ENCODE measurements around the gene RABL2A. TPM values are rescaled to one million over a fixed set of nuclear protein-coding genes. Genes with fewer than 3 reads are reported as not detected.
"Not testable (repeated sequence)": the region's sequence is repeated elsewhere in the genome, so short reads cannot be mapped to it uniquely, and the experiment has no call there.

Gene RABL2A
- 10 to 100 TPM; 14.9 to 18.8 TPM for total RNA-seq
- 4.8 to 6.8 reads per million in 2 donors for total RNA-seq

DNA sequence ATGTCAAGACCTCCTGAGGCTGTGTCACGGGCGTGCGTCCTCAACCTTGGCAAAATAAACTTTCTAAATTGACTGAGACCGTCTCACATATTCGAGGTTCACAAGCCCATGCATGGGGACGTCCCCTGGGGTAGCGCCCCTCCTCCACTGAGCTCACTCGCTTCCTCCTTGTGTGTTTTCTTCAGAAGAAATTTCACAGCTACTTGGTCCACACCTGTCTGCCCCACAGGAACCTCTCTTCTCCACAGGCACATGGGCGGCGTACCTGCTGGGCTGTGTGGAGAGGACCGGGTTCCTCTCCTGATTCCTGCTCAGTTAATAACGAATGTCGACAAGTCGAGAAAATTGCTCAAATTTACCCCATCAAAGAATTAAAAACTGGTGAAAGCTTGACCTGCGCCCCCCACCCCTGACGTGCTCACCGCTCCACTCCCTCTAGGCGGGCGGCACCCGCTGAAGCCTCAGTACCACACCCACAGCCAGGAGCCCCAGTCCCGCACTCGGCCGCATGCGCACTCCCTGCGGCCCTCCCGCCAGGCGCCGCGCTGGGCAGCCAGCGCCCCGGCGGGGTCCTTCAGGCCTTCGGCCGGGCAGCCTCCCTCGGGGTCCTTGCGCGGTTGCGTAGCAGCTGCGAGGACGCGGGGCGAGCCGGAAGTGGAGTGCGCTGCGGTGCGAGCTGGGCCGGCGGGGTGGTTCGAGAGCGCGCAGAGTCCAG, at the start of gene RABL2A:
Gene RABL2A, plus strand, starts transcription at position 651 of the 715 bp plus-strand sequence. CDS start 1,341 bp downstream, outside the sequence.
- peak; percentile 98 for ATAC-seq
- not testable (repeated sequence) for H3K27me3 Mint-ChIP-seq; H3K4me1 Mint-ChIP-seq; H3K9me3 ChIP-seq (ENCODE audit: control insufficient read depth, low read length, poor library complexity, severe bottlenecking); H3K36me3 Mint-ChIP-seq (ENCODE audit: low read depth)
- peak within 1 kb of the TSS; percentile 93 for H3K27ac Mint-ChIP-seq
- peak; percentile 74 to 82 (median 81) for DNase-seq
- H3K4me3 Mint-ChIP-seq, result peak within 1 kb of the TSS; percentile 85

DNA sequence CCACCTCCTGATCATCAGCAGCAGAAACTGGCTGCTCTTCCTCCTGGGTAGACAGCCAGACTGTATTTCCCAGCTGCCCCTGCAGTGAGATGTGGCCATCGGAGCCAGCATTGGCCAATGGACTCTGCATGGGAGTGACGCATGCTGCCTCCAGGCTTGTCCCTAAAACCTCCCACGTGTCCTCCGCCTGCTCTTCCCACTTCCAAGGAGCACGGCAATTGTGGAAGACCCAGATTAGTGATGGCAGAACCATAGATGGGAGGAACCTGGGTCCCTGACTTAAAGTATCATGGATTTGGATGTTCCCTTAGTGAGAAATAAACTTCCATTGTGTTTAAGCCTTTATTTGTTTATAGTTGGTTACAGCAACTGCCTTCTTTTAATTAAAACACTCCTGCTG, 48.6 kb upstream of the RABL2A start:
- DNase-seq; H3K36me3 Mint-ChIP-seq (ENCODE audit: low read depth): not testable (repeated sequence)
- peaks cover 13% of the 10 kb centered on the region for H3K4me1 Mint-ChIP-seq

DNA sequence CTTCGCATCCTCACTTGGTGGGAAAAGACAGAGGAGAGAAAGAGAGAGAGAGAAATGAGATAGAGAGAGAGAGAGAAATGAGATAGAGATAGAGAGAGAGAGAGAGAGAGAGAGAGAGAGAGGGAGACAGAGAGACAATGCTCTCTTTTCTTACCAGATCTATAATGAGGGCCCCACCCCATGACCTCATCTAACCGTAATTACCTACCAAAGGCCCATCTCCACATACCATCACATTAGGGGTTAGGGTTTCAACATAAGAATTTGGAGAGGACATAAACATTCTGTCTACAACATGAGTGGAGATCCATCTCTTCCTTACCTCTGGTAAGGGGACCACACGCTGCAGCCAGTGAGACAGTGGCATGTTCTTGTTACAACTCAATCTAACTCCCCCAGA, 44.6 kb upstream of the RABL2A start:
- not testable (repeated sequence) for H3K27me3 Mint-ChIP-seq; H3K36me3 Mint-ChIP-seq (ENCODE audit: low read depth); H3K27ac Mint-ChIP-seq; DNase-seq; ATAC-seq; H3K9me3 ChIP-seq (ENCODE audit: control insufficient read depth, low read length, poor library complexity, severe bottlenecking)
- Mint-ChIP-seq H3K4me1 (peaks cover 16% of the 10 kb centered on the region), H3K4me3 (peak overlapping the region; percentile 82)

More for the DNA sequence above, 48.6 kb upstream of the RABL2A start:
- not testable (repeated sequence) for H3K9me3 ChIP-seq (ENCODE audit: control insufficient read depth, low read length, poor library complexity, severe bottlenecking); H3K4me3 Mint-ChIP-seq; ATAC-seq; H3K27ac Mint-ChIP-seq
- H3K27me3 Mint-ChIP-seq, result peaks cover 13% of the 10 kb centered on the region

DNA sequence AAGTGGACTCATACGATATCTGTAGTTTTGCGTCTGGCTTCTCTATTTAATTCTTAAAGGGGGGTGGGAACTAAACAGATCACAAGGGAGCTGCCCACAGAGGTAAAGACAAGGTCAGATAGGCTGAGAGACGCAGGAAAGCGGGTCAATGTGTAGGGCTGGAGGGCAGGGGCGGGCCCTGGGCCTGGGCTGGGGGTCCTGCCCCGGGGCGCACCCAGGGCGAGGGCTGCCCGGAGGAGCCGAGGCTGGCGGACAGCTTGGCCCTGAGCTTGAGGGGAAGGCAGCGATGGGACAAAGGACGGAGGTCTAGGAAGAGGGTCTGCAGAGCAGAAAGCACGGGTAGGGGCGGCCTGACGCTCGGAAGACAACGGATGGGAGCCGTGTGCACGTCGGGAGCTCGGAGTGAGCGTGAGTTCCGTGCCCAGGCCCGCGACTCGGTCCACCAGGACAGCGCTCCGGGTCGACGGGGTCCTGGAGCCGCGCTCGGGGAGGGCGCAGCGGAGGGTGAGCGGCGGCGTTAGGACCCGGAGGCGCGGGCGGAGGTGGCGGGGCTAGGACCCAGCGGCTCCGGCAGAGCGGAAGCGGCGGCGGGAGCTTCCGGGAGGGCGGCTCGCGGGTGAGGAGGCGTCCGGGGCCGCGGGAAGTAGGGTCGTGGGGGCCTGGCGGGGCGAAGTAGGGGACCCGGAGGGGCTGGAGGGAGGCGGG, 43.4 kb upstream of the RABL2A start:
- Mint-ChIP-seq H3K27ac (peak overlapping the region; percentile 56), H3K4me3 (peak overlapping the region; percentile 87), H3K4me1 (peaks cover 16% of the 10 kb centered on the region)
- H3K9me3 ChIP-seq (ENCODE audit: control insufficient read depth, low read length, poor library complexity, severe bottlenecking); H3K27me3 Mint-ChIP-seq; H3K36me3 Mint-ChIP-seq (ENCODE audit: low read depth): not testable (repeated sequence)
- DNase-seq (peak; percentile 65 to 74 (median 73)), ATAC-seq (peak; percentile 54)

DNA sequence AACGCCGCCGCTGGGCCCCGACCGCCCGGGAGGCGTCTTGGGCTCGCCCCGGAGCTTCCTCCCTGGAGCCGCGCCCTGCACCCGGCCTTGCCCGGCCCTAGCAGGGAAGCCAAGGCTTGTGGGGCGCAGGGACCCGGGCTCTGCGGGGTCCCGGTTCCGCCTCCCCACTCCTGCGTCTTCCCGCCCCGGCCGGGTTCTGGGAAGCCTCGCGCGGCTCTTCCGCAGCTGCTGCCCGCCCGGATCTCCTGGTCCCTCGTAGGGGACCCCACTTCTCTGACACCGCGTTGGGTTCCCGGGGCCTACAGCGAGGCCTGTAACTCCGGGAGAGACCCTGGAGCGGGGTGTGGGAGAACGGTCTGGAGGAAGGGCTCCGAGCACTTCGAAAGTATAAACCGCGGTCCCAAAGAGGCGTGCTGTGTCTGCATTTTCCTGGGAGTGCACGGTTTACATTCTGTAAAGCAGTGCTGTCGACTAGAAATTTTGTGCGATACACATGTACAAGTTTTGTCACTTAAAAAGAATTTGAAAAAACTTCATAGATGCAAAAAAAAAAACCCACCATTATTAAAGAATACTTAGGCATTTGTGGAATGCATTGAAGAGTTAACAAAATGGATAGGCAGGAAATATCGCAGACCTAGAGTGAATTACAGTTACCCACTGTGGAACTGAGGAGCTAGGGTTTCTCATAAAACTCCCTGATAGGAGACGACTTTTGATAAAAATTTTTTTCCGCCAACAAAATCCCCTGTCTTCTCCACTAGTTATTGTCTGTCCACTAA, 42.6 kb upstream of the RABL2A start:
- peak overlapping the region; percentile 67 for H3K4me3 Mint-ChIP-seq
- H3K36me3 Mint-ChIP-seq (ENCODE audit: low read depth); H3K9me3 ChIP-seq (ENCODE audit: control insufficient read depth, low read length, poor library complexity, severe bottlenecking); DNase-seq; ATAC-seq; H3K27me3 Mint-ChIP-seq: not testable (repeated sequence)
- H3K27ac Mint-ChIP-seq, result peak overlapping the region; percentile 16
- peaks cover 19% of the 10 kb centered on the region for H3K4me1 Mint-ChIP-seq

DNA sequence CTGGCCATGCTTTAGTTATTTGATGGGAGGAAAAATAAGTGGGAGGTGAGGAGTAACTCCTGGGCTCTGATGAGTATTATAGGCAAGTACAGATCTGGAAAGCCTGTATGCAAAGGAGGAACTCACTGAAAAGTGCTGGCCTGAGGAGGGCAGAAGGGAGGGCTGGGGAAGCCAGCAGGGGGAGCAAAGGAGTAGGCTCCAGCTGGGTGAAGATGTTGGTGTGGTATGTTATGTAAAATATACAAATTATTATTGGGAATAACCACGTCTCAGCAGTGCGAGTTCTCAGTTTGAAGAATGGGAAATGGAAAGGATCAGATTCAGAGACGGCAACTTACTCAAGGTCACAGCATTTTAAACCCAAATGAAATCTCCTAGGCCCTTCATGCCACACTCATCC, 39.9 kb upstream of the RABL2A start:
- not testable (repeated sequence) for ATAC-seq; H3K27ac Mint-ChIP-seq; H3K36me3 Mint-ChIP-seq (ENCODE audit: low read depth); H3K27me3 Mint-ChIP-seq; H3K9me3 ChIP-seq (ENCODE audit: control insufficient read depth, low read length, poor library complexity, severe bottlenecking); H3K4me3 Mint-ChIP-seq
- peak; percentile 18 to 59 (median 24) for DNase-seq
- H3K4me1 Mint-ChIP-seq, result peaks cover 25% of the 10 kb centered on the region

DNA sequence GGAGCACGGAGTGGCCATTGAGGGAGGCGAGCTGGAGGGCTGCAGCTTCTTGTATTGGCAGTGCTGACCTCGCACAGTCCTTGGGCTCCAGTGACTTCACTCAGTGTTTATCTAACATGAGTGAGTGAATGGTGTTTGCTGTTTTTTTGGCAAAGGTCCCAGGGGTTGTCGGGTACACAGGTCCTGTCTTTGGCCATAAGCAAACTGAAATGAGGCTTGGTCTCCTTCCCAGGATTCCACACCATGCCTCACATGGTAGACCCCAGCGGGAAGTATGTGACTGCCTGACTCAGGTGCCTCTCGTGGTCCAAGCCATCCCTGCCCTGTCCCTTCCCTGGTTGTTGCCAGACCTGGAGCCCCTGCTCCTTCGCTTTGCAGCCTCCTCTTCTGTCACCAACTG, 37.5 kb upstream of the RABL2A start:
- DNase-seq; H3K27ac Mint-ChIP-seq; H3K36me3 Mint-ChIP-seq (ENCODE audit: low read depth); H3K4me3 Mint-ChIP-seq; H3K27me3 Mint-ChIP-seq; ATAC-seq; H3K9me3 ChIP-seq (ENCODE audit: control insufficient read depth, low read length, poor library complexity, severe bottlenecking): not testable (repeated sequence)
- peaks cover 14% of the 10 kb centered on the region for H3K4me1 Mint-ChIP-seq

DNA sequence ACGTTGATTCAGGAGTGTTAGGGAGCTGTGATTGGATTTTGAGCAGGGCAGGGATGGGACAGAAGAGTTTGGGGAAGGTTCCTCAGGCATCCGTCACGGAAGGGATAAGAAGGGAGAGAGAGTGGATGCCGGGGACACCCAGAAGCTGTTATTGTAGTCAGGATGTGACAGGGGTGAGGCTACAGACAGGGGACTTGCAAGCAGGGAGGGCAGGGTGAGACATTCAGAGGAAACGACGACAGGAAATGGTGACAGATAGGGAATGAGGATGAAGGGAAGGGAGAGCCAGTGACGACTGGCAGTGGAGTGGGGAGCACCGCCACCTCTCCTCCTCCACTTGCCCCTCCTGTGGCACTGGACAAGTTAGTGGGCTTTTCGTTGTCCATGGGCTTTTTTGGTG, 35.1 kb upstream of the RABL2A start:
- not testable (repeated sequence) for H3K4me3 Mint-ChIP-seq; ATAC-seq; DNase-seq; H3K9me3 ChIP-seq (ENCODE audit: control insufficient read depth, low read length, poor library complexity, severe bottlenecking); H3K36me3 Mint-ChIP-seq (ENCODE audit: low read depth); H3K27me3 Mint-ChIP-seq
- peaks cover 12% of the 10 kb centered on the region for H3K4me1 Mint-ChIP-seq
- peak overlapping the region; percentile 49 for H3K27ac Mint-ChIP-seq

DNA sequence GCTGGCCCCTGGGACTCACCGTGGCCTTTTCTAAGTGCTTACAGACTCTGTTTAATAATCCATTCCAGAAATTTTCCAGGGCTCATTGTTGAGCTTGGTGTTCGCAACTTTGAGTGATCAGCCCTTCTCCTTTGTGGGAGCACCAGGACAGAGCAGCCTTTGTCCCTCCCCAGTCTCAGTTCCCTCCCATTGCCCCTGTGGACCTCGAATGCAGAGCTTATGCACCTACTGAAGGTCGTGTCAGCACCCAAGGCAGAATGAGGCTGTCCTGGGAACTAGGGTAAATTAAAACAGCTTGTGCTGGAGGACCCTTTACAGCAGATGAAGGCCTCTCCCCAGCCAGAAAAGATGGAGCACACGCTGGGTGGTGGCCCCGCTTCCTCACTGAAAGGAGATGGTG, 33.8 kb upstream of the RABL2A start:
- H3K27me3 Mint-ChIP-seq; H3K4me3 Mint-ChIP-seq; H3K4me1 Mint-ChIP-seq; H3K36me3 Mint-ChIP-seq (ENCODE audit: low read depth); DNase-seq; ATAC-seq; H3K9me3 ChIP-seq (ENCODE audit: control insufficient read depth, low read length, poor library complexity, severe bottlenecking): not testable (repeated sequence)
- H3K27ac Mint-ChIP-seq, result peak overlapping the region; percentile 41

DNA sequence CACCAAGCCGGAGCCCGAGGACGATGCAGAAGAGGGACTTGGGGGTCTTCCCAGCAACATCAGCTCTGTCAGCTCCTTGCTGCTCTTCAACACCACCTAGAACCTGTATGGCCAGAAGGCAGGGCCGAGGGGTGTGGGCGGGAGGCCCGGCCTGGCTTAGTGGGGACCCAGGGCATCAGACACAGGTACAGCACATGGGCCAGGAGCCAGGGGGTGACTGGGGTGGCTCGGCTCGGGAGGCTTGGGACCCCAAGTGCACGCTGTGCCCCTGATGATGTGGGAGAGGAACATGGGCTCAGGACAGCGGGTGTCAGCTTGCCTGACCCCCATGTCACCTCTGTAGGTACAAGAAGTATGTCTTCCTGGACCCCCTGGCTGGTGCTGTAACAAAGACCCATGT, 31.3 kb upstream of the RABL2A start:
- ATAC-seq; H3K27ac Mint-ChIP-seq; H3K27me3 Mint-ChIP-seq; H3K4me3 Mint-ChIP-seq; H3K36me3 Mint-ChIP-seq (ENCODE audit: low read depth); H3K4me1 Mint-ChIP-seq; DNase-seq; H3K9me3 ChIP-seq (ENCODE audit: control insufficient read depth, low read length, poor library complexity, severe bottlenecking): not testable (repeated sequence)

DNA sequence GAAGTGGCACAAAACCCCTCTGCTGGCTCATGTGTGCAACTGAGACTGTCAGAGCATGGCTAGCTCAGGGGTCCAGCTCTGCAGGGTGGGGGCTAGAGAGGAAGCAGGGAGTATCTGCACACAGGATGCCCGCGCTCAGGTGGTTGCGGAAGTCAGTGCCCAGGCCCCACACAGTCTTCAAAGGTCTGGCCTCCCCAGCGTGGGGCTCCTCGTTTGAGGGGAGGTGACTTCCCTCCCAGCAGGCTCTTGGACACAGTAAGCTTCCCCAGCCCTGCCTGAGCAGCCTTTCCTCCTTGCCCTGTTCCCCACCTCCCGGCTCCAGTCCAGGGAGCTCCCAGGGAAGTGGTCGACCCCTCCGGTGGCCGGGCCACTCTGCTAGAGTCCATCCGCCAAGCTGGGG, 29.9 kb upstream of the RABL2A start:
- not testable (repeated sequence) for H3K27ac Mint-ChIP-seq; DNase-seq; H3K36me3 Mint-ChIP-seq (ENCODE audit: low read depth); H3K4me3 Mint-ChIP-seq; H3K4me1 Mint-ChIP-seq; H3K9me3 ChIP-seq (ENCODE audit: control insufficient read depth, low read length, poor library complexity, severe bottlenecking); ATAC-seq; H3K27me3 Mint-ChIP-seq

DNA sequence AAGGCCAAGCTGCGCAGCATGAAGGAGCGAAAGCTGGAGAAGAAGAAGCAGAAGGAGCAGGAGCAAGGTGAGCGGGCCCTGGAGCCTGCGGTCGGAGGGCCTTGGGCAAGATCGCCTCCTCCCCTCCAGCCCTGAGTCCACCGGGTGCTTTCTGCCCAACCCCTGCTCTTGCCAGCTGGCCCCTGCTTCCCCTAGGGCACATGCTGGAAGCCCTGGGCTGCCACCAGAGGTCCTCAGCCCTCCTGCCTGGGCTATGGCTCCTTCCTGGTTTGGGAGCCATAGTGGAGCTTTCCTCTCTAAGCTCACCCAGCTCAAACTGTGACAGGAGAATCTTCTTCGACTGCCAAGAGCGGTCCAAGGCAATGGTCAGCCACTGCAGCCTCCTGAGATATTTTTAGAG, 29.5 kb upstream of the RABL2A start:
- not testable (repeated sequence) for H3K27me3 Mint-ChIP-seq; H3K4me3 Mint-ChIP-seq; H3K27ac Mint-ChIP-seq; H3K4me1 Mint-ChIP-seq; H3K36me3 Mint-ChIP-seq (ENCODE audit: low read depth); ATAC-seq; H3K9me3 ChIP-seq (ENCODE audit: control insufficient read depth, low read length, poor library complexity, severe bottlenecking); DNase-seq

DNA sequence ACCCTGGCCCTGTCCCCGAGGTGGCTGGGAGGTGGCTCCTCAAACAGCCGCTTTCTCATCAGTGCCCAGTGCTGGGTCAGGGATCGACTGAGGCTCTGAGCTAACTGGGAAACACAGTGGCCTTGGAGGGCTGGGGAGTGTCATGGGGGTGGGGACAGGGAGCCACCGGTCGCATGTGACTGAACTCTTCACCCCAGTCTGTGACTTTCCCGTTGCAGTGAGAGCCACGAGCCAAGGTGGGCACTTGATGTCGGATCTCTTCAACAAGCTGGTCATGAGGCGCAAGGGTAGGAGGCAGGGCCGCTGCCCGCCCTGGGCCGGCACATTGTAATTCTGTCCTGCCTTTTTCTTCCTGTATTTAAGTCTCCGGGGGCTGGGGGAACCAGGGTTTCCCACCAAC, 28.9 kb upstream of the RABL2A start:
- not testable (repeated sequence) for H3K27ac Mint-ChIP-seq; H3K27me3 Mint-ChIP-seq; H3K9me3 ChIP-seq (ENCODE audit: control insufficient read depth, low read length, poor library complexity, severe bottlenecking); DNase-seq; H3K4me3 Mint-ChIP-seq; H3K4me1 Mint-ChIP-seq; H3K36me3 Mint-ChIP-seq (ENCODE audit: low read depth); ATAC-seq

Measured in T-helper 17 cell (primary cell).